Tibial artery (tissue), 4 donors: ENCODE data around the gene TMEM30A.

ENCODE experiments used
- DNase-seq, 2 donors: peaks; one replicate each; pipeline ENCODE4 v3.0.0-alpha.2; 2019
- H3K27ac ChIP-seq, 2 donors: fragments of 200-600 bp; sonication (generic) in 1 of 2; 1 replicate in 1 of 2; 2 replicates in 1 of 2; pipeline ENCODE4 v1.5.1; 2018 to 2019; ENCODE audit warnings: mild to moderate bottlenecking in 1 of 2
- H3K27me3 ChIP-seq, 2 donors: fragments of 200-600 bp; sonication (generic) in 1 of 2; one replicate each; pipeline versions ENCODE4 v1.5.1 to v1.6.0; 2016 to 2019
- H3K36me3 ChIP-seq, 3 donors: fragments of 200-600 bp; sonication (generic) in 2 of 3; one replicate each; pipeline ENCODE4 v1.5.1; 2016 to 2019; ENCODE audit warnings: mild to moderate bottlenecking in 2 of 3
- H3K4me1 ChIP-seq, 4 donors: fragments of 200-600 bp; sonication (generic) in 2 of 4; 1 replicate in 3 of 4; 2 replicates in 1 of 4; pipeline ENCODE4 v1.5.1; 2016 to 2019
- H3K4me3 ChIP-seq, 2 donors: fragments of 200-600 bp; sonication (generic) in 1 of 2; 1 replicate in 1 of 2; 2 replicates in 1 of 2; pipeline ENCODE4 v1.5.1; 2018 to 2019; ENCODE audit warnings: mild to moderate bottlenecking in 2 of 2
- H3K9me3 ChIP-seq, 3 donors: fragments of 200-600 bp; sonication (generic) in 1 of 3; one replicate each; pipeline ENCODE4 v1.5.1; 2016 to 2019
- intact Hi-C: fragments of 100-400 bp; cut with DNase I; formaldehyde crosslinking; loops from one replicate; pipeline ENCODE4 v1.15.0; 2023; ENCODE audit warnings: low total_unique reads
- TF ChIP-seq, protein P1 (sequence below), 2 experiments: fragments of 200-600 bp in 1 of 2; fragments of 450-650 bp in 1 of 2; IDR thresholded peaks; one replicate each; pipeline ENCODE4 v1.5.1; 2017 to 2019; ENCODE audit warnings: antibody characterized with exemption in 2 of 2, mild to moderate bottlenecking in 1 of 2, moderate library complexity in 1 of 2

TMEM30A gene

DNA sequence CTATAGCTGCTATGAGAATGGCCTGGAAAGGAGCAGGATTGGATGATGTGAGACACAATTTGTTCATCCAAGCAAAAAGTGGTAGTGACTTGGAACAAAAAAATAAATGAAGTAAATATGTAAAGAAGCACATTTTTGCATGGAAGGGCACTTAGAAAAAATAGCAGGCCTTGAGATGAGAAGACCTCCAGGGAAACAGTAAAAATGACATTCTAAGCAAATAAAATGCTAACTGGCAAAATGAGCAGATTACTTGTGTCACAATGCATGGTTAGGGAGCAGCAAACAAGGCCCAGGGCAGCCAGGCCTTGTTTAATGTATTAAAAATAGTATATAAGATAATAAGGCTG lies 21.2 kb downstream of the TMEM30A start:
- Histone ChIP-seq H3K9me3 (no peaks in the 10 kb centered on the region), H3K36me3 (peaks cover 13 to 56% (median 37%) of the 10 kb centered on the region in 3 donors), H3K27me3 (no peaks in the 10 kb centered on the region), H3K4me1 (peaks cover 0 to 14% (median 8%) of the 10 kb centered on the region in 4 donors), H3K27ac (no peak overlapping the region), H3K4me3 (no peak overlapping the region)
- TF ChIP-seq, protein P1, sequence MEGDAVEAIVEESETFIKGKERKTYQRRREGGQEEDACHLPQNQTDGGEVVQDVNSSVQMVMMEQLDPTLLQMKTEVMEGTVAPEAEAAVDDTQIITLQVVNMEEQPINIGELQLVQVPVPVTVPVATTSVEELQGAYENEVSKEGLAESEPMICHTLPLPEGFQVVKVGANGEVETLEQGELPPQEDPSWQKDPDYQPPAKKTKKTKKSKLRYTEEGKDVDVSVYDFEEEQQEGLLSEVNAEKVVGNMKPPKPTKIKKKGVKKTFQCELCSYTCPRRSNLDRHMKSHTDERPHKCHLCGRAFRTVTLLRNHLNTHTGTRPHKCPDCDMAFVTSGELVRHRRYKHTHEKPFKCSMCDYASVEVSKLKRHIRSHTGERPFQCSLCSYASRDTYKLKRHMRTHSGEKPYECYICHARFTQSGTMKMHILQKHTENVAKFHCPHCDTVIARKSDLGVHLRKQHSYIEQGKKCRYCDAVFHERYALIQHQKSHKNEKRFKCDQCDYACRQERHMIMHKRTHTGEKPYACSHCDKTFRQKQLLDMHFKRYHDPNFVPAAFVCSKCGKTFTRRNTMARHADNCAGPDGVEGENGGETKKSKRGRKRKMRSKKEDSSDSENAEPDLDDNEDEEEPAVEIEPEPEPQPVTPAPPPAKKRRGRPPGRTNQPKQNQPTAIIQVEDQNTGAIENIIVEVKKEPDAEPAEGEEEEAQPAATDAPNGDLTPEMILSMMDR (IDR thresholded peaks at IDR 0.05): no peak
- intact Hi-C loops: loop anchor here (5.0 kb wide), 1 partner anchor 264 kb away; no protein-coding TSS in a partner anchor
- no peak for DNase-seq

DNA sequence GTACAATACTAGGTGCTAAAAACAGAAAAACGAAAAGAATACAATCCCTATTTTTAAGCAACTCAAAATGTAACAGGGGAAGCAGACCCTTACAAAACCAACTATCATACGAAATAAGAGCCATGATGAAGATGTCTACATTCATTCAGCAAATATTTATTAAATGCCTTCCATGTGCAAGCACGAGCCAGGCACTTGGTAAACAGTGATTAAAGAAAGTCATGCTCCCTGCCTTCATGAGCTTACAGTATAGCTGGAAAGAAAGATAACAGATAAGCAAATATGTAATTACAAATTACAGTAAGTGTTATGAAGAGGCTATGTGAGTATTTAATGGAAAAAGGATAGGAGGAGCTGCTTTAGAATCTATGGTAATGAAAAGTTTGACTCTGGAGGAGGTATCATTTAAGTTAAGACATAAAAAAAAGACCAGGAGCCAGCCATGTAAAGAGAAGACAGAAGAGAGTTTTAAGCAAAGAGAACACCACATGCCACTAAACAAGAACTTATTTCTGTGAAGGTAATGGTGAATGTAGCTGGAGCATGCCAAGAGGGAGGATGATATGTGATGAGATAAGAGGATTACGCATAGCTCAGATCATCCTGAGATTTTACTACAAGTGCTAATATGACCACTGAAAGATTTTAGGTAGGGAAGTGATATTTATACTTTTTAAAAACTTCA lies 21.7 kb downstream of the TMEM30A start:
- TF ChIP-seq, protein P1 (IDR thresholded peaks at IDR 0.05): no peak
- Histone ChIP-seq H3K27ac (no peak overlapping the region), H3K36me3 (peaks cover 13 to 62% (median 38%) of the 10 kb centered on the region in 3 donors), H3K4me3 (no peak overlapping the region), H3K4me1 (peaks cover 0 to 9% (median 5%) of the 10 kb centered on the region in 4 donors), H3K9me3 (no peaks in the 10 kb centered on the region), H3K27me3 (no peaks in the 10 kb centered on the region)
- DNase-seq: no peak
- intact Hi-C loops: loop anchor here (5.0 kb wide), 1 partner anchor 264 kb away; no protein-coding TSS in a partner anchor

DNA sequence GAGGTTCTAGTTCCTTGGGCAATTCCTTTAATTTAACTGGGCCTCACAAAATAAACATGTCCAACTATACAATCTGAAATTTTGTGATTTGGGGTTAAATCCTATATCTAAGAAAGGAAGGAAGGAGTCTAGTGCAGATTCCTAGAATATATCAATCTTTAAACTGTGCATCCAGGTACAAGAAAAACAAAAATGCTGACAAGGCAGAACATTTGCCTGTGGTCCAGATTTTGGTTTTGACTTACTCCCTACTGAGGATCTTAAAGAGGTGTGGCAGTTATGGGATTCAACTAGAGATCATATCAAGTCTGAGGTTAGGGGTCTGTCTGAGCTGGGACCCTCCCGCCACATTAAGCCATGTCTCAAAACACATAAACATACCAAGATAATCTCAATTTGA lies 23.3 kb downstream of the TMEM30A start:
- Histone ChIP-seq H3K9me3 (no peaks in the 10 kb centered on the region), H3K27ac (no peak overlapping the region), H3K36me3 (peaks cover 16 to 71% (median 38%) of the 10 kb centered on the region in 3 donors), H3K4me3 (no peak overlapping the region), H3K27me3 (no peaks in the 10 kb centered on the region), H3K4me1 (peaks cover 0 to 4% (median 0%) of the 10 kb centered on the region in 4 donors)
- TF ChIP-seq, protein P1 (IDR thresholded peaks at IDR 0.05): no peak
- DNase-seq: no peak
- intact Hi-C loops: loop anchor here (5.0 kb wide), 1 partner anchor 266 kb away; no protein-coding TSS in a partner anchor

DNA sequence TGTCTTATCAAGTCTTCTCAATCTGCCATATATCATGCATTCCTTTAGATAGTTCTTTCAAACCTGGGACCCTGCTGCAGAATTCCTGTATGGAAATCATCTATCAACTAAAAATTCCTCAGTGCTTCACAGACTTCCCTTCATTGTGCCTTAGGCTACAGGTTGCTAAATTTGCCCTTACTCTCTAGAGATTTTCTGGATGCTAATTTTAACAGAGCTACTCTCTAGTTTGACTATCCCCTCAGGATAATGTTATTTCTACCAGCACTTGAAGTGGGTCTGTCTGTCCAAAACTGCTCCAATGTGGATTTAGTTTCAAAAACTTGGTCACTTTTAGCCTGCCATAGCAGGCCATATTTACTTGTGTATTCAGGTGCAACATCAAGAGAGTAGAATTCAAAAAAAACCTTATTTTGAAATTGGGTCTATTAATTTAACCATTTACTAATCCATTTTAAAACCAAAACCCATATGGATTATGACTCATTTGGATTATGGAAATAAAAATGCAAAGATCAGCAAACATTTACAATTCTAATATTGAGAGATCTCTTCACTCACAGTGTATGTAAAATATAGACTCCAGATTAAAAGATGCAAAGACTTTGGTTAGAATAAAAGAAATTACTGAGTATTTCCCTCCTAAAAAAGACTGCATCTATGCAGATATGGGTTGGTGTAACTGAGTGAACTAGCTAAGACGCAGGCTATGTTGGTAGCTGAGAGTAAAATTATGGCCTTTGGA lies 27.1 kb downstream of the TMEM30A start:
- TF ChIP-seq, protein P1 (IDR thresholded peaks at IDR 0.05): no peak
- Histone ChIP-seq H3K4me3 (no peak overlapping the region), H3K9me3 (no peaks in the 10 kb centered on the region), H3K4me1 (no peaks in the 10 kb centered on the region), H3K36me3 (peaks cover 31 to 64% (median 54%) of the 10 kb centered on the region in 3 donors), H3K27ac (no peak overlapping the region), H3K27me3 (no peaks in the 10 kb centered on the region)
- no peak for DNase-seq
- intact Hi-C loops: no loop called here

DNA sequence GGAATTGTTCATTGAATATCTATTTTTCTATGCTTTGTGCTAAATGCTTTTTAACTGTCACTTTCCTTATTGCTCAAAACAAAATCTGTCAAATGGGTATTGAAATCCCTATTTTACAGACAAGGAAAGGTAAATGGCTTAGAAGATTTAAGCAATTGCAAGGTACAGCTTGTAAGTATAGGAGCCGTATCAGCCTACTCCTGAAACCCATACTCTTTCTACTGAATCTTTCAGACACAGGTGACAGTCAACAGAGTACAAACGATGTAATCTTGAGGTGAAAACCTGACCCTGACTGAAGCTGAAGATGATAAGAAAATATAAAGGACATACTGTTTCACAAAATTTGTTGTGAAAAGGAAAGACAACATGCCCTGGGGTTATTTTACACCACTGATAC lies 34.0 kb downstream of the TMEM30A start:
- Histone ChIP-seq H3K36me3 (peaks cover 10 to 26% (median 12%) of the 10 kb centered on the region in 3 donors), H3K27ac (no peak overlapping the region), H3K4me1 (no peaks in the 10 kb centered on the region), H3K9me3 (no peaks in the 10 kb centered on the region), H3K4me3 (no peak overlapping the region), H3K27me3 (no peaks in the 10 kb centered on the region)
- TF ChIP-seq, protein P1 (IDR thresholded peaks at IDR 0.05): no peak
- intact Hi-C loops: no loop called here
- DNase-seq: no peak
